ENCODE data around the gene TXNDC15.
"Not testable (repeated sequence)": the region's sequence is repeated elsewhere in the genome, so short reads cannot be mapped to it uniquely, and the experiment has no call there.

Gene TXNDC15

DNA sequence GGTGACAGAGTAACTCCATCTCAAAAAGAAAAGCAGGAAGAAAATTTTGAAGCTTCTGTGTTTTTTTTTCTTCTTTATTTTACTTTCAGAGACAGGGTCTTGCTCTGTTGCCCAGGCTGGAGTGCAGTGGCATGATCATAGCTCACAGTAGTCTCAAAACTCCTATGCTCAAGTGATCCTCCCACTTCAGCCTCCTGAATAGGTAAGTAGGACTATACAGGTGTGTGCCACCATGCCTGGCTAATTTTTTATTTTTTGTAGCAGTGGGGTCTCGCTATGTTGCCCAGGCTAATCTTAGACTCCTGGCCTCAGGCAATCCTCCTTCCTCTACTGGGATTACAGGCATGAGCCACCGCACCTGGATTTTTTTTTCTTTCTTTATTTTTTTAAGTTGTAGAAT, 38.5 kb upstream of the TXNDC15 start:
- DNase-seq (ENCODE audit: low spot score) (no peak), ATAC-seq (ENCODE audit: low read depth) (no peak)
- Histone ChIP-seq H3K36me3 (ENCODE audit: low read depth) (peaks cover 86% of the 10 kb centered on the region), H3K27ac (ENCODE audit: poor library complexity, severe bottlenecking) (no peak overlapping the region), H3K27me3 (ENCODE audit: insufficient read depth, poor library complexity, severe bottlenecking) (no peaks in the 10 kb centered on the region), H3K4me3 (ENCODE audit: severe bottlenecking) (no peak overlapping the region), H3K9me3 (ENCODE audit: severe bottlenecking) (no peaks in the 10 kb centered on the region), H3K4me1 (ENCODE audit: insufficient read depth, poor library complexity, severe bottlenecking) (no peaks in the 10 kb centered on the region)
- TF ChIP-seq, protein P1, sequence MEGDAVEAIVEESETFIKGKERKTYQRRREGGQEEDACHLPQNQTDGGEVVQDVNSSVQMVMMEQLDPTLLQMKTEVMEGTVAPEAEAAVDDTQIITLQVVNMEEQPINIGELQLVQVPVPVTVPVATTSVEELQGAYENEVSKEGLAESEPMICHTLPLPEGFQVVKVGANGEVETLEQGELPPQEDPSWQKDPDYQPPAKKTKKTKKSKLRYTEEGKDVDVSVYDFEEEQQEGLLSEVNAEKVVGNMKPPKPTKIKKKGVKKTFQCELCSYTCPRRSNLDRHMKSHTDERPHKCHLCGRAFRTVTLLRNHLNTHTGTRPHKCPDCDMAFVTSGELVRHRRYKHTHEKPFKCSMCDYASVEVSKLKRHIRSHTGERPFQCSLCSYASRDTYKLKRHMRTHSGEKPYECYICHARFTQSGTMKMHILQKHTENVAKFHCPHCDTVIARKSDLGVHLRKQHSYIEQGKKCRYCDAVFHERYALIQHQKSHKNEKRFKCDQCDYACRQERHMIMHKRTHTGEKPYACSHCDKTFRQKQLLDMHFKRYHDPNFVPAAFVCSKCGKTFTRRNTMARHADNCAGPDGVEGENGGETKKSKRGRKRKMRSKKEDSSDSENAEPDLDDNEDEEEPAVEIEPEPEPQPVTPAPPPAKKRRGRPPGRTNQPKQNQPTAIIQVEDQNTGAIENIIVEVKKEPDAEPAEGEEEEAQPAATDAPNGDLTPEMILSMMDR (IDR thresholded peaks at IDR 0.05; ENCODE audit: poor library complexity, severe bottlenecking): no peak

DNA sequence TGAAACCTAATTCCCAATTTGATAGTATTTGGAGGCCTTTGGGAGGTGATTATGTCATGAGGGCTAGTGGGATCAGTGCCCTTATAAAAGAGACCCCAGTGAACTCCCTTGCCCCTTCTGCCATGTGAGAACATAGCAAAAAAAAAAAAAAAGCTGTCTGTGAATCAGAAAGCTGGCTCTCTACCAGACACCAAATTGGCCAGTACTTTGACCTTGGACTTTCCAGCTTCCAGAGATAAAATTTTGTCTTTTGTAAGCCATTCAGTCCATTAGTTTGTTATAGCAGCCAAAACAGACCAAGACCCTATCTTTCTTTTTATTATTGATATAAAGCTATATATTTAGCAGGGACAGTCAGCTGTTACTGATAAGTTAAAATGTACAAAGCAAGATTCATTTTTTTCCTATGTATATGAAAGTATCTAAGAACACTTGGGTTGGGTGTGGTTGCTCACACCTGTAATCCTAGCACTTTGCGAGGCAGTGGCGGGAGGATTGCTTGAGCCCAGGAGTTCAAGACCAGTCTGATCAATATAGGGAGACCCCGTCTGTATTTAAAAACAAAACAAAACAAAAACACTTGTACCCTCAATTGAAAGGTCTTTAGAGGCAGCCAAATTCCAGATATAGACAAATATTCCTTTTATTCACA, 36.5 kb upstream of the TXNDC15 start:
- Histone ChIP-seq H3K4me3 (ENCODE audit: severe bottlenecking) (no peak overlapping the region), H3K27me3 (ENCODE audit: insufficient read depth, poor library complexity, severe bottlenecking) (no peaks in the 10 kb centered on the region), H3K36me3 (ENCODE audit: low read depth) (peaks cover 76% of the 10 kb centered on the region), H3K4me1 (ENCODE audit: insufficient read depth, poor library complexity, severe bottlenecking) (peaks cover 10% of the 10 kb centered on the region), H3K27ac (ENCODE audit: poor library complexity, severe bottlenecking) (no peak overlapping the region), H3K9me3 (ENCODE audit: severe bottlenecking) (no peaks in the 10 kb centered on the region)
- no peak for ATAC-seq (ENCODE audit: low read depth)
- TF ChIP-seq, protein P1 (IDR thresholded peaks at IDR 0.05; ENCODE audit: poor library complexity, severe bottlenecking): no peak
- DNase-seq (ENCODE audit: low spot score): no peak

DNA sequence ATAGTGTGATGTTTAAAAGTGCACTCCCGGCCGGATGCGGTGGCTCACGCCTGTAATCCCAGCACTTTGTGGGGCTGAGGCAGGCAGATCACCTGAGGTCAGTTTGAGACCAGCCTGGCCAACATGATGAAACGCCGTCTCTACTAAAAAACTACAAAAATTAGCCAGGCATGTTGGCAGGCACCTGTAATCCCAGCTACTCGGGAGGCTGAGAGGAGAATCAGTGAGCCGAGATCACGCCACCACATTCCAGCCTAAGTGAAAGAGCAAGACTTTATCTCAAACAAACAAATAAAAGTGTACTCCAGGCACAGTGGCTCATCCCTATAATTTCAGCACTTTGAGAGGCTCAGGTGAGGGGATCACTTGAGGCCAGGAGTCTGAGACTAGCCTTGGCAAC, 35.8 kb upstream of the TXNDC15 start:
- not testable (repeated sequence) for DNase-seq (ENCODE audit: low spot score); H3K9me3 ChIP-seq (ENCODE audit: severe bottlenecking); H3K27me3 ChIP-seq (ENCODE audit: insufficient read depth, poor library complexity, severe bottlenecking); ATAC-seq (ENCODE audit: low read depth); H3K4me3 ChIP-seq (ENCODE audit: severe bottlenecking); H3K27ac ChIP-seq (ENCODE audit: poor library complexity, severe bottlenecking)
- peaks cover 77% of the 10 kb centered on the region for H3K36me3 ChIP-seq (ENCODE audit: low read depth)
- H3K4me1 ChIP-seq (ENCODE audit: insufficient read depth, poor library complexity, severe bottlenecking): peaks cover 12% of the 10 kb centered on the region

DNA sequence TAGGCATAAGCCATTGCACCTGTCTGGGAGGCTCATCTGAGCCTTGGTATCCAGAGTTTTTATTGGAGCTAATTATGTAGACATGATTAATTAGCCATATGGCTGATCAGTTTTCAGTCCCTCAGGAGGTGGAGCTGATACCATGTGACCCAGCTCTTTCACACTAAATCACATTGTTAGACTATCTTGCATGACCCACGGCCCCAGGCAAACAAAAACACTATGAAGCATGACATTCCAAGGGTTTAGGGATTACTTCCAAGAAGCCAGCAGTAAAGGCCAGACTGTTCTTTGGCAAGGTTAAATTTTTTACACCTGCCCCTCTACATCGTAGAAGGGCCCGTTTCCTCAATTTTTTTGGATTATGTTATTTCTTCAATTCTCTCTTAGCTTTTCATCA, 33.4 kb upstream of the TXNDC15 start:
- ATAC-seq (ENCODE audit: low read depth) (no peak), DNase-seq (ENCODE audit: low spot score) (no peak)
- H3K36me3 ChIP-seq (ENCODE audit: low read depth): peaks cover 60% of the 10 kb centered on the region
- H3K27me3 ChIP-seq (ENCODE audit: insufficient read depth, poor library complexity, severe bottlenecking): no peaks in the 10 kb centered on the region
- no peak overlapping the region for H3K4me3 ChIP-seq (ENCODE audit: severe bottlenecking)
- TF ChIP-seq, protein P1 (IDR thresholded peaks at IDR 0.05; ENCODE audit: poor library complexity, severe bottlenecking): no peak
- no peak overlapping the region for H3K27ac ChIP-seq (ENCODE audit: poor library complexity, severe bottlenecking)
- peaks cover 16% of the 10 kb centered on the region for H3K4me1 ChIP-seq (ENCODE audit: insufficient read depth, poor library complexity, severe bottlenecking)
- no peaks in the 10 kb centered on the region for H3K9me3 ChIP-seq (ENCODE audit: severe bottlenecking)

DNA sequence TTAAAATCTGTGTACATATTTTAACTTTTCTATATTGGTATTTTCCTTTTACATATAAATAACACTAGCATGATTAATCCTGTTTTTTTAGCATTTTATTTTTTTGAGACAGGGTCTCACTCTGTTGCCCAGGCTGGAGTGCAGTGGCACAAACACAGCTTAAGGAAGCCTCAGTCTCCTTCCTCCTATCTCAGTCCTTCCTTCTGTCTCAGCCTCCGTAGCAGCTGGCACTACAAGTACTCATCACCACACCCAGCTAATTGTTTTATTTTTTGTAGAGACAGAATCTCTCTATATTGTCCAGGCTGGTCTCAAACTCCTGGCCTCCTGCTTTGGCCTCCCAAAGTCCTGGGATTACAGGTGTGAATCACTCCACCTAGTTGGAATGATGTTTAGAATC, 29.9 kb upstream of the TXNDC15 start:
- H3K4me1 ChIP-seq (ENCODE audit: insufficient read depth, poor library complexity, severe bottlenecking): peaks cover 21% of the 10 kb centered on the region
- H3K4me3 ChIP-seq (ENCODE audit: severe bottlenecking): no peak overlapping the region
- ATAC-seq (ENCODE audit: low read depth) (no peak), DNase-seq (ENCODE audit: low spot score) (no peak)
- TF ChIP-seq, protein P1 (IDR thresholded peaks at IDR 0.05; ENCODE audit: poor library complexity, severe bottlenecking): no peak
- no peaks in the 10 kb centered on the region for H3K9me3 ChIP-seq (ENCODE audit: severe bottlenecking)
- peaks cover 49% of the 10 kb centered on the region for H3K36me3 ChIP-seq (ENCODE audit: low read depth)
- H3K27ac ChIP-seq (ENCODE audit: poor library complexity, severe bottlenecking): peak overlapping the region; percentile 77
- H3K27me3 ChIP-seq (ENCODE audit: insufficient read depth, poor library complexity, severe bottlenecking): no peaks in the 10 kb centered on the region
